HG02588 (cell line): ENCODE measurements around the gene WNT7A.
"Not testable (repeated sequence)": the region's sequence is repeated elsewhere in the genome, so short reads cannot be mapped to it uniquely, and the experiment has no call there.

Source experiments
- ATAC-seq: cut with Tn5 transposase; IDR thresholded peaks from one replicate; pipeline ENCODE4 v1.9.1; 2021; ENCODE audit warnings: mild to moderate bottlenecking, moderate library complexity; ENCODE audit not compliant: unreplicated experiment

The WNT7A gene

DNA sequence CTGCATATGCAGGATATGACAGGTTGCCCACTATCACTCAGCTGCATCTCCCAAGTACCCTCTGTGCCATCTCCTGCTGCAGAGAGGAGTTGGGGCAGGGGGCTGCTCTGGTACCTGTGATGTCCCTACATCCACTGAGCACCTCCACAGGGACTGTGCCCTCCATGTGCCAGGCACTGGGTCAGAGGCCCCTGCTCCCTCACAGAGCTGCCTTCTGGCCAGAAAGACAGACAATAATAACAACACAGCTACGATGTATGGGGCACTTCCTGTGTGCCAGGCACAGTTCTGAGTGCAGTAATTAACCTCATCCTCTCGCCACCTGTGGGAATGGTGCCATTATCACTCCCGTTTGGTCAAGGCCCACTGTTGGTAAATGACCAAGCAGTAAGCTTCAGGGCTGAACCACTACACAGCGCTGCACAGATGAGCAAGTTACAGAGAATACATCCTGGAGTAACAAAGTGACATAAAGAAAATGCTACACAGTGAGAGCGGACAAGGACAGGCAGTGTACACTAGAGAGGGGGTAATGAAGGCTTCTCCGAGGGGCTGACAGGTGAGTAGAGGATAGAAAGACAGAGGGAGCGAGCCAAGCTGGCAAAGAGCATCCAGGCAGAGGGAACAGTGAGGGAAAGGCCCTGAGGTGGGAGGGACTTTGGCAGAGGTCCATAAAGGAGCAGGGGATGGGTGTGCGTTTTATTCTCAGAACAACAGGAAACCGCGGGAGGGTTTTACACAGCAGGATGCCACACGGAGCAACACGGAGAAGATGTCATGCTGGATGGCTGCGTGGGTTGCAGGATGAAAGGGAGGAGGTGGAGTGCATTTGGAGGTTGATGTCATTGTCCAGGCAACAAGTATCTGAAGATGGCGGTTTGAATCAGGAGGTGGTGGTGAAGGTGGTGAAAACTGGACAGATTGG is 13.6 kb downstream of the WNT7A start:
- ATAC-seq = no peak

DNA sequence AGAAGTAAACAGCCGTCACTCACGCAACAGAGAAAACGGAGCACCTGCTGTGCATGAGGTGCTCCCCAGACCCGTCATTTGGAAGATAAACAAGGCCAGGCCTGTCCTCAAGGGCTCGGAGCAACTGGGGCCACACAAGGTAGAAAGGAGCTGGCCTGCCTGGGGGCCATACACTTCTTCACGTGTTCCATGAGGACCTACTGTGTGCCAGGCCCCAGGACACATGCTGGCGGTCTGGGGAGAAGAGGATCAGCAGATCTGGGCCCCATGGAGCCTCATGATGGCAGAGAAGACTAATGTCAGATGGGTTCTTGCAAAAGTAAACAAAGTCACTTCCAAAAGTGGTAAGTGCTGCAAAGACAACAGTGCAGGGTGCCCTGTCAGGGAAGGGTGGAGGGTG is 14.3 kb downstream of the WNT7A start:
- no peak for ATAC-seq

- no peak for ATAC-seq
Observed at GRCh38 chr3:13865106-13865505, 14.8 kb downstream of the WNT7A start.

GRCh38 chr3:13863965-13864595 is 15.8 kb downstream of the WNT7A start:
- ATAC-seq = no peak

GRCh38 chr3:13863382-13863952 is 16.4 kb downstream of the WNT7A start:
- ATAC-seq = no peak

GRCh38 chr3:13861461-13861860 is 18.4 kb downstream of the WNT7A start:
- ATAC-seq = no peak

GRCh38 chr3:13860001-13860400 is 19.9 kb downstream of the WNT7A start:
- no peak for ATAC-seq

DNA sequence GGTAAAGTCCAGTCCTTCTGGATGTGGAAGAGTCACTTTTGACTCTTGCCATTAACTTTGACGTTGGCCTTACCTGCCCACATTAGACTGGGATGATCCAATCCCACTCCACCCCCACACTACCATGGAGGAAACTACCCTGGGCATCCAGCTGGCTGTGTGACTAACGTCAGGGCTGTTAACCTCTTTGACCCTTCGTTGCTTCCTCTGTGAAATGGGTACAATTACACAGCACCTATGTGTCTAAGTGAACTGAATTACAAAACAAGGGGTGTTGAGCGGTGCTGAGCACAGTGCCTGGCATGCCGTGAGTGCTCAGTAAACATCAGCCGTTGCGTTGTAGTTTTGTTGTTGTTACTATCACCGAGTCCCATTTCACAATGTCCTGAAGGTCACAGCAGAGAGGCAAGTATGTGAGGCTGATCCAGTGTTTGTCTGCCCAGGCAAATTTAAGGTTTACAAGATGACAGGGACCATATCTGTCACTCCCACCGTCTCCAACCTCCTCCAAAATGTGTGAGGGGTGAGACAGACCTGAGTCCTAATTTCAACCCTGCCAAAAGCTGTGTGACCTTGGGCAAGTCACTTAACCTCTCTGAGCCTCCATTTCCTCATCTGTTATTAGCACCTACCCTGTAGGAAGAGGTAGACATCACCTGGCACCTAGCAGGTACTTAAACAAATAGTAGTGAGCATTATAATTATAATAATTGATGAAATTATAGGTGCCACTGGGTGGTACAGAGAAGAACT is 20.9 kb downstream of the WNT7A start:
- no peak for ATAC-seq

GRCh38 chr3:13857702-13858380 is 22.0 kb downstream of the WNT7A start:
- ATAC-seq = no peak

DNA sequence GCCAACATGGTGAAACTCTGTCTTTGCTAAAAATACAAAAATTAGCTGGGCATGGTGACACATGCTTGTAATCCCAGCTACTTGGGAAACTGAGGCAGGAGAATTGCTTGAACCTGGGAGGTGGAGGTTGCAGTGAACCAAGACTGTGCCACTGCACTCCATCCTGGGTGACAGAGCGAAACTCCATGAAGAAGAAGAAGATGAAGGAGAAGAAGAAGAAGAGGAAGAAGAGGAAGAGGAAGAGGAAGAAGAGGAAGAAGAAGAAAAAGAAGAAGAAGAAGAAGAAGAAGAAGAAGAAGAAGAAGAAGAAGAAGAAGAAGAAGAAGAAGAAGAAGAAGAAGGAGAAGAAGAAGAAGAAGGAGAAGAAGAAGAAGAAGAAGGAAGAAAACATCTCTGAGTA is 23.2 kb downstream of the WNT7A start:
- not testable (repeated sequence) for ATAC-seq

DNA sequence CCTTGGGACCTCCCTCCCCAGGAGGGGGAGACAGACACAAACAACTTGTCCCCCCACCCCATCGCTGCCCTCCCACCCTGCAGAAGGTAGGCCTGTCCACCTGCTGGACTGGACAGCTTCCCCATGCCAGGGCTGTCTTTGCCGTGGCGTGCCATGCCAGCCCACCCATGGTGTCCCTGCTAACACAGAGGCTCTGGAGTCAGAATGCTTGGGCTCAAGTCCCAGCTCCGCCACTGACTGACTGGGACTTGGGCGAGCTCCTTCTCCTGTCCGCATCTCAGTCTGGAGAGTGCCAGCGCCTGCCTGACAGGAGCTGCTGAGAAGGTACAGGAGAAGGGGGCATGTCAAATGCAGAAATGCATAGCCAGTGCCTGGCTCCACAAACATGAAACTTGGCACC is 23.9 kb downstream of the WNT7A start:
- no peak for ATAC-seq

GRCh38 chr3:13854492-13854891 is 25.4 kb downstream of the WNT7A start:
- no peak for ATAC-seq

DNA sequence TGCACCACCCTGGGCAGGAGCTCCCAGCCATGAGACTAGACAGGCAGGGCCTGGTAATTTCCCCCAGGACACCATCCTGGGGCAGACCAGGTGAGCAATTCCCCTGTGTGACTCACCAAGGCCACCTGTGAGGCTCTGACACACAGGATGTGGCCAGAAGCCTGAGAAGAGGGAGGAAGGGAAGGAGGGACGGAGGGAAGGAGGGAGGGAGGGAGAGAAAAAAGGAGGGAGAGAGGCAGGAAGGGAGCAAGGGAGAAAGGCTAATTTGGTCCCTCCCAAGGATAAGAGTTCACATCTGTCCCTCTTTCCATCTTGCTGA is 25.9 kb downstream of the WNT7A start:
- ATAC-seq = no peak

- no peak for ATAC-seq
Observed at GRCh38 chr3:13853256-13853977, 26.5 kb downstream of the WNT7A start.

DNA sequence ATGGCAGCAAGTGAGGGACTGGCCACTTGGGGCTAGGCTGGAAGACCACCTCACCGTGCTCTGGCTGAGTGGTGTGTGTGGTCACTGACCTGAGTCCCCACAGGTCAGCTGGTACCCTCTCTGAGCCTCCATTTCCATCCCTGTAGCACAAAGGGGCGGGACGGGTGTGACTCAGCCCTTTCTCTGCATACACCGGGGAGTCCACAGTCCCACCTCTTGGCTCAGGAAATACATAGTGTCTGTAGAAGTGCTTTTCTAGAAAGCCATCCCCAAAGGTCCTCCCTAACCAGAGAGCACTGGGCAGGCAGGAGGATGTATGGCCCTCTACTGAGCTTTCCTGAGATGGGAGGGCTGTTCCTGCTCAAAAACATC is 27.2 kb downstream of the WNT7A start:
- ATAC-seq = no peak

GRCh38 chr3:13851997-13852637 is 27.8 kb downstream of the WNT7A start:
- no peak for ATAC-seq

GRCh38 chr3:13851091-13851849 is 28.6 kb downstream of the WNT7A start:
- ATAC-seq = no peak

DNA sequence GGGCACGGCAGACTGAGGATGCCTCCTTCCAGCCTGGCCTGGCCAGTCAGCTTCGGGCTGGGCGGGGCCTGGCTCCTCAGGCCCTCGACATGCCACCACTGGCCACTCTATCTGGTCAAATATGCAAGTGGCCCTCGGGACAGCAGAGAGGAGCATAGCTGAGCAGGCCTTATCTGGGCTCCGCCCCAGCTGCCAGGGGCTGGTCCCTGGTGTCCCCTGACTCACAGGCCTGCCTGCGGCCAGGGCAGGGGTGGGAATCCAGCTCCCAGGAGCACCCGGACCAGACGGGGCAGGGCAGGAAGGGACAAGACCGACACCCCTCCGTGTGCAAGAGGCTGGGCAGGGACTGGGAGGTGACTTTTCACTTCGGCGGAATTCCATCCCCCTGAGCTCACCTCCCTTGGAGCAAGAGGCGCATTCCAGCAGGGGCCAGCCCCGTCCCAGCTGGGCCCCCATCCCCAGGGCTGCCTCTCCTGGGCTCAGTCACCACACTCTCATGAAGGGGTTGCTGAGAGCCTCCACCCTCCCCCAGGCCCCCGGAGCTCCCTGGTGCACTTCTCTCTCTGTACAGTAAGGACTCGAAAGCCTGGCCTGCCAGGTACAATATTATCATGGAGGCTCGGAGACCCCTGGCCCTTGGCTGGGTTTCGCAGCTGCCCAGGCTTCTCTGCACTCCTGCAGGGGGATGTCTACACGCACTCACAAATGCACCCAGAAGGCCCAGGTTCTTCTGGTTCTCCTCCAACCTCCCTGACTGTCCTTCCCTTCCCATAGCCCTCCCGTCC is 29.5 kb downstream of the WNT7A start:
- ATAC-seq = no peak
